Measurements from ENCODE around the gene EYA2.

- no peak for TF ChIP-seq CTCF (IDR thresholded peaks at IDR 0.05)
- no peak for TF ChIP-seq POLR2A (IDR thresholded peaks at IDR 0.05)
Measured at GRCh38 chr20:47124181-47124717, 229.6 kb downstream of the EYA2 start.
